ENCODE measurements around the gene PPP2R2C.

The PPP2R2C gene

GRCh38 chr4:6331468-6331867 is 140.9 kb downstream of the PPP2R2C start:
- DNase-seq (ENCODE audit: extremely low read depth, low read depth) = no peak
- TF ChIP-seq, protein P1, sequence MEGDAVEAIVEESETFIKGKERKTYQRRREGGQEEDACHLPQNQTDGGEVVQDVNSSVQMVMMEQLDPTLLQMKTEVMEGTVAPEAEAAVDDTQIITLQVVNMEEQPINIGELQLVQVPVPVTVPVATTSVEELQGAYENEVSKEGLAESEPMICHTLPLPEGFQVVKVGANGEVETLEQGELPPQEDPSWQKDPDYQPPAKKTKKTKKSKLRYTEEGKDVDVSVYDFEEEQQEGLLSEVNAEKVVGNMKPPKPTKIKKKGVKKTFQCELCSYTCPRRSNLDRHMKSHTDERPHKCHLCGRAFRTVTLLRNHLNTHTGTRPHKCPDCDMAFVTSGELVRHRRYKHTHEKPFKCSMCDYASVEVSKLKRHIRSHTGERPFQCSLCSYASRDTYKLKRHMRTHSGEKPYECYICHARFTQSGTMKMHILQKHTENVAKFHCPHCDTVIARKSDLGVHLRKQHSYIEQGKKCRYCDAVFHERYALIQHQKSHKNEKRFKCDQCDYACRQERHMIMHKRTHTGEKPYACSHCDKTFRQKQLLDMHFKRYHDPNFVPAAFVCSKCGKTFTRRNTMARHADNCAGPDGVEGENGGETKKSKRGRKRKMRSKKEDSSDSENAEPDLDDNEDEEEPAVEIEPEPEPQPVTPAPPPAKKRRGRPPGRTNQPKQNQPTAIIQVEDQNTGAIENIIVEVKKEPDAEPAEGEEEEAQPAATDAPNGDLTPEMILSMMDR (IDR thresholded peaks at IDR 0.05; ENCODE audit: low read depth, low read length) = no peak

DNA sequence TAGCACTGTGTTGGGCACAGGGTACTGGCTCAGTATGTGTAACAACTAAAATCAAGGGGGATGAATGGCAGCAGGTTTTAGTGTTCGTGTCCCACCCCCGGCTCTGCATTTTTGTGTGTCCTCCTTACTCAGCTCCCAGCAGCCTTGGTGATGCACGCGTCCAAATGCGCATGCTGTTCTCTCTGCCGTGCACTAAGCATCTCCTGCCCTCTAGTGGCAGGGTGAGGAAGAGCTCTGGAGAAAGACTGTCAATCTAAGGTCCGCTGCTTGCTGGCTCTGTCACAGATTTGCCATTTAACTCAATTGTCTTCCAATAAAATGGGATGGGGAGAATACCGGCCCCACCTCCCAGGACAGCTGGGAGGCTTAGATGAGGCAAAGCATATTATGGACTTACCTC is 141.4 kb downstream of the PPP2R2C start:
- TF ChIP-seq, protein P1 (IDR thresholded peaks at IDR 0.05; ENCODE audit: low read depth, low read length) = peak; percentile 53

DNA sequence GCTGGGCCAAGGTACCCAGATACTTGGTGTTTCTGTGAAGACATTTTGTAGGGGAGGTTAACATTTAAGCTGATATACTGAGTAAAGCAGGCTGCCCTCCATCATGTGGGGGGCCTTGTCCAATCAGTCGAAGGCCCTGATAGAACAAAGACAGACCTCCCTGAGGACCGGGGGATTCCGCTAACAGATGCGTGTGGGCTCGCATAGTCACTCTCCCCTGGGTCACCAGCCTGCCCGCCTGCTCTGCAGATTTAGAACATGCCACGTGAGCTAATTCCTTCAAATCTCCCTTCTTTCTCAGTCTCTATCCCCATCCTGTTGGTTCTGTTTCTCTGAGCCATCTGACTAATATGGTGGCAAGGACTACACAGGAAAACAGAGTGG is 142.0 kb downstream of the PPP2R2C start:
- TF ChIP-seq, protein P1 (IDR thresholded peaks at IDR 0.05; ENCODE audit: low read depth, low read length) = no peak
- no peak for DNase-seq (ENCODE audit: extremely low read depth, low read depth)

More for the DNA sequence above, 141.4 kb downstream of the PPP2R2C start:
- no peak for DNase-seq (ENCODE audit: extremely low read depth, low read depth)

DNA sequence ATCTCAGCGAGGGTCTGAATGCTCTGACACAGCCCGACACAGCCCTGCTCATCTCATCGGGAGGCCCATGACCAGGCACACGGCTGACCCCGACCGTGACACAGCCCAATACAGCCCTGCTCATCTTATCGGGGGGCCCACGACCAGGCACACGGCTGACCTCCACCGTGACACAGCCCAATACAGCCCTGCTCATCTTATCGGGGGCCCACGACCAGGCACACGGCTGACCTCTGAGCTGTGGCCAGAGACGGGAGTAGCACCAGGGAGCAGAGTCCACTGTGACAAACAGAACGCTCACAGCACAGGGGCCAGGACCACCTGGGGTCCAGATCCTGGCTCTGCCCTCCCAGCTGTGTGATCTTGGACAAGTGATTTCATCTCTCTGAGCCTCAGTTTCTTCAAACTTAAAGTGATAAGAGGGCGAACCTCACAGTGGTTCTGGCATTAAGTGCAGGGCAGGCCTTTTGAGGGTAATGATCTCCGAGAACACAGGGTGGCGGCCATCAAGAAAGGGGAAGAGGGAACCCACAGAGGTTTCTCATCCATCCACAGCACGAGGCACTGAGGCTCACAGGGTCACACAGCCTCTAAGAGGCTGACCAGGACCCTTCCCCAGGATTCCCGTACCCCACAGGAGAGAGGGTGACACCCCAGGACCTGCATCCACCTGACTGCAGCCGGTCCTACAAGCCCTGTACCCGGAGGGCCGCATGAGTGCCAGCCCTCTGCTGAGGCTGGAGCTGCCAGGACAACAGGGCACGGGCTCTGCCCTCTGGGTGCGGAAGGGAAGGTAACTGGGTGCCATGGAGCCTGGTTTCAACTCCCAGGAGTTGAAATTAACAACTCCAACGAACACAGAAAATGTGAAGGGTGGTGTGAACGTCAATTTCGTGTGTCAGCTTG is 142.7 kb downstream of the PPP2R2C start:
- TF ChIP-seq, protein P1 (IDR thresholded peaks at IDR 0.05; ENCODE audit: low read depth, low read length) = no peak
- no peak for DNase-seq (ENCODE audit: extremely low read depth, low read depth)

DNA sequence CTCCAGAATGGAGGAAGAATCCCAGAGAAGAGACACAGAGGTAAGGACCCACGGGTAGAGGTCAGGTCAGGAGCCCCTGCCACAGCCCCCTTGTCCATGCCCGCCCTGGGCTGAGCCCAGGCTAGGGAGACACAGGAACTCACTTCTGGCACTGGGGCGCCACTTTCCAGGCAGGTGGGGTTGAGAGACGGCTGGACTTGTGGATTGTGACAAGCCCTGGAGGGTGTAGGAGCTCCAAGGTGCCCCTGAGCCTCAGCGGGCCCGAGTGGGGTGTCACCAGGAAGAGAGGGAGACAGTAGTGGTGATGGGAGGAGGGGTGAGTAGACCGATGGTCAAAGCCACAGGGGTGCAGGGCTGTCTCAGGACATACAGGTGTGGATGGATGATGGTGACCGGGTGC is 143.9 kb downstream of the PPP2R2C start:
- TF ChIP-seq, protein P1 (IDR thresholded peaks at IDR 0.05; ENCODE audit: low read depth, low read length) = no peak
- DNase-seq (ENCODE audit: extremely low read depth, low read depth) = no peak

DNA sequence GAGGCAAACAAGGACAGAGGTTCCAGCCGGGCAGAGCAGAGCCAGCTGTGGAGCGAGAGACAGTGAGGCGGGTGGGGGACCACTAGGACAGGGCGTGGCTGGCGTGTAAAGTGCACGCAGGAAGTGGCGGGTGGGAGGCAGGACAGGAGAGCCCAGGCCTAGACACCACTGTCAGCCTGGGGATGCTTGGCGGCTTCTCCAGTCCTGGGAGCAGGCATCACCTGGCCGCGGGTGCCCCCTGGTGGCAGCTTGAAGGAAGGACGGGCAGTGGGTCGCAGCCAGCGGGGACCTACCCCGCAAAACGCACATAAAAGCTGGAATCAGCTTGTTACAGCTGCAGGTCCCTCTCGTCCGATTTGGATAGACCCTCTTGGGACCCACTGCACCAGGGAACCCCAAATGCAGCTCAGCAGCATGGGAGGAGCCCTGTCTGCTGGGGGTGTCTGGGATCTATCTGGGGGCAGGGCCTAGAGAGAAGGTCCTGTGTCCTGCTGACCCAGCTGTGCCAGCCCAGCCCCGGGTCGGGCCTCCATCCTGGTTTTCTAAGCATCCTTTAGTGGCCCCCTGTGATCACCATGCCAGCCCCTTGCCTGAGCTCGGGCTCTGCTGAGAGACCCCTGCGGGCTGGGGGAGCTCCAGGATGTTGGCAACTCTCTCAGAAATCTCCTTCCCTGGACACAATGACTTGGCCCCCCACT is 145.0 kb downstream of the PPP2R2C start:
- DNase-seq (ENCODE audit: extremely low read depth, low read depth) = peak; percentile 23
- TF ChIP-seq, protein P1 (IDR thresholded peaks at IDR 0.05; ENCODE audit: low read depth, low read length) = peak; percentile 92

Data from AG09319 (cell line).